ENCODE results near the gene MAPRE2.

The MAPRE2 gene

GRCh38 chr18:35063875-35064690 lies 22.9 kb downstream of the MAPRE2 start:
- DNase-seq, result no peak

GRCh38 chr18:35067454-35067853 lies 26.2 kb downstream of the MAPRE2 start:
- DNase-seq, result no peak

GRCh38 chr18:35071819-35072247 lies 30.6 kb downstream of the MAPRE2 start:
- no peak for DNase-seq

GRCh38 chr18:35072616-35073015 lies 31.4 kb downstream of the MAPRE2 start:
- no peak for DNase-seq

- no peak for DNase-seq
These were observed 32.2 kb downstream of the MAPRE2 start for GRCh38 chr18:35073186-35074105.

GRCh38 chr18:35074581-35074980 lies 33.4 kb downstream of the MAPRE2 start:
- no peak for DNase-seq

- no peak for DNase-seq
These were observed 33.9 kb downstream of the MAPRE2 start for GRCh38 chr18:35075132-35075531.

- DNase-seq, result no peak
These were observed 35.1 kb downstream of the MAPRE2 start for GRCh38 chr18:35076135-35076924.

GRCh38 chr18:35077937-35078336 lies 36.7 kb downstream of the MAPRE2 start:
- DNase-seq, result no peak

- no peak for DNase-seq
These were observed 38.8 kb downstream of the MAPRE2 start for GRCh38 chr18:35080058-35080457.

- no peak for DNase-seq
These were observed 42.0 kb downstream of the MAPRE2 start for GRCh38 chr18:35083174-35083712.

- no peak for DNase-seq
These were observed 43.6 kb downstream of the MAPRE2 start for GRCh38 chr18:35084494-35085449.

- no peak for DNase-seq
These were observed 44.5 kb downstream of the MAPRE2 start for GRCh38 chr18:35085450-35086380.

- DNase-seq, result no peak
These were observed 45.5 kb downstream of the MAPRE2 start for GRCh38 chr18:35086704-35087103.

- DNase-seq, result no peak
These were observed 46.5 kb downstream of the MAPRE2 start for GRCh38 chr18:35087726-35088125.

GRCh38 chr18:35088921-35089320 lies 47.7 kb downstream of the MAPRE2 start:
- DNase-seq, result no peak

- DNase-seq, result no peak
These were observed 48.2 kb downstream of the MAPRE2 start for GRCh38 chr18:35089382-35089781.

- no peak for DNase-seq
These were observed 48.8 kb downstream of the MAPRE2 start for GRCh38 chr18:35089891-35090550.

- no peak for DNase-seq
These were observed 50.6 kb downstream of the MAPRE2 start for GRCh38 chr18:35091841-35092240.
